HFFc6 (cell line): Measurements from ENCODE around the gene PTPRN2. TPM values are rescaled to one million over a fixed set of nuclear protein-coding genes. Genes with fewer than 3 reads are reported as not detected.
"Not testable (repeated sequence)": the region's sequence is repeated elsewhere in the genome, so short reads cannot be mapped to it uniquely, and the experiment has no call there.

Experiments
- DNase-seq: peaks from one replicate; pipeline ENCODE4 v3.0.0-alpha.2; 2018
- H3K27ac Mint-ChIP-seq: 2 replicates; pipeline ENCODE4 v1.8.0; 2020; ENCODE audit warnings: mild to moderate bottlenecking, mixed read lengths
- H3K27me3 Mint-ChIP-seq: 2 replicates; pipeline ENCODE4 v1.8.0; 2021; ENCODE audit warnings: mild to moderate bottlenecking, moderate library complexity, mixed read lengths; ENCODE audit not compliant: insufficient read depth
- H3K36me3 Mint-ChIP-seq: 2 replicates; pipeline ENCODE4 v1.8.0; 2021; ENCODE audit warnings: low read depth, mixed read lengths
- H3K4me1 Mint-ChIP-seq: 2 replicates; pipeline ENCODE4 v1.8.0; 2020; ENCODE audit warnings: low read depth, mixed read lengths
- H3K4me3 Mint-ChIP-seq: 2 replicates; pipeline ENCODE4 v1.8.0; 2020; ENCODE audit warnings: mild to moderate bottlenecking, moderate library complexity, mixed read lengths
- H3K9me3 Mint-ChIP-seq: 2 replicates; pipeline ENCODE4 v1.8.0; 2020; ENCODE audit warnings: mild to moderate bottlenecking, mixed read lengths
- total RNA-seq, 6 experiments: library from RNA; stranded (reverse); fragmentation: NEBNext Ultra II Directional; extraction: Animal tissue kit (Norgen Biotek cat#: 25700); gene quantifications; 2 replicates in 1 of 6; 3 replicates in 5 of 6; pipeline ENCODE4 v1.2.3, GENCODE V29; 2021
- TF ChIP-seq, protein P1 (sequence below): fragments of 200-600 bp; sonication (generic); IDR thresholded peaks from 2 replicates; pipeline ENCODE4 v1.5.0; 2021; ENCODE audit warnings: antibody characterized with exemption, mild to moderate bottlenecking

The PTPRN2 gene
- total RNA-seq, 6 experiments from 2014 or later: 0.05 to 0.27 (median 0.23) TPM

DNA sequence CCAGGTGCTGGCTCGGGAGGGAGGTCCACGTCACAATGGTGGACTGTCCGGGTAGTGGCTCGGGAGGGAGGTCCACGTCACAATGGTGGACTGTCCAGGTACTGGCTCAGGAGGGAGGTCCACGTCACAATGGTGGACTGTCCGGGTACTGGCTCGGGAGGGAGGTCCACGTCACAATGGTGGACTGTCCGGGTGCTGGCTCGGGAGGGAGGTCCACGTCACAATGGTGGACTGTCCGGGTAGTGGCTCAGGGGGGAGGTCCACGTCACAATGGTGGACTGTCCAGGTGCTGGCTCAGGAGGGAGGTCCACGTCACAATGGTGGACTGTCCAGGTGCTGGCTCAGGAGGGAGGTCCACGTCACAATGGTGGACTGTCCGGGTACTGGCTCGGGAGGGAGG lies 65.8 kb downstream of the PTPRN2 start:
- H3K4me3 Mint-ChIP-seq, H3K27ac Mint-ChIP-seq, H3K4me1 Mint-ChIP-seq, DNase-seq, H3K36me3 Mint-ChIP-seq, H3K27me3 Mint-ChIP-seq: not testable (repeated sequence)
- peaks cover 33% of the 10 kb centered on the region for H3K9me3 Mint-ChIP-seq

DNA sequence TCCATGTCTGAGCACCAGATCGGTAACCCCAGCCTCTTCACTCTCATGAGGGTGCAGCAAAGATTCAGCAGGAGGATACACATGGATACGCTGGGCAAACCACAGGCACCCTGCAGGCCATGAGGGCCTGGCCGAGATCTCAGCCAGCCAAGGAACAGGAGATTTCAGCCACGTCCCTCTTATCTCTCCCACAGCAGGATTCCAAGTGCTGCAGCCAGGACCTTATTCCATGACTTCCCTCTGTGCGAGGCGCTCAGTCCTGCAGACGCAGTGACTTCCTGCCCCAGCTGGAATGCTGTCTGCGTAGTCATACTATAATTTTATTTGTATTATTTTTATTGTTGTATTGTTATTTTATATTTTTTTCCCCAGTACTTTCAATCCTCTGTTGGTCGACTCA lies 66.8 kb downstream of the PTPRN2 start:
- TF ChIP-seq, protein P1, sequence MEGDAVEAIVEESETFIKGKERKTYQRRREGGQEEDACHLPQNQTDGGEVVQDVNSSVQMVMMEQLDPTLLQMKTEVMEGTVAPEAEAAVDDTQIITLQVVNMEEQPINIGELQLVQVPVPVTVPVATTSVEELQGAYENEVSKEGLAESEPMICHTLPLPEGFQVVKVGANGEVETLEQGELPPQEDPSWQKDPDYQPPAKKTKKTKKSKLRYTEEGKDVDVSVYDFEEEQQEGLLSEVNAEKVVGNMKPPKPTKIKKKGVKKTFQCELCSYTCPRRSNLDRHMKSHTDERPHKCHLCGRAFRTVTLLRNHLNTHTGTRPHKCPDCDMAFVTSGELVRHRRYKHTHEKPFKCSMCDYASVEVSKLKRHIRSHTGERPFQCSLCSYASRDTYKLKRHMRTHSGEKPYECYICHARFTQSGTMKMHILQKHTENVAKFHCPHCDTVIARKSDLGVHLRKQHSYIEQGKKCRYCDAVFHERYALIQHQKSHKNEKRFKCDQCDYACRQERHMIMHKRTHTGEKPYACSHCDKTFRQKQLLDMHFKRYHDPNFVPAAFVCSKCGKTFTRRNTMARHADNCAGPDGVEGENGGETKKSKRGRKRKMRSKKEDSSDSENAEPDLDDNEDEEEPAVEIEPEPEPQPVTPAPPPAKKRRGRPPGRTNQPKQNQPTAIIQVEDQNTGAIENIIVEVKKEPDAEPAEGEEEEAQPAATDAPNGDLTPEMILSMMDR: no peak
- Mint-ChIP-seq H3K4me1 (no peaks in the 10 kb centered on the region), H3K27ac (no peak overlapping the region), H3K4me3 (no peak overlapping the region), H3K36me3 (peaks cover 7% of the 10 kb centered on the region), H3K27me3 (peaks cover 2% of the 10 kb centered on the region; the same call in 1 of the 2 replicates), H3K9me3 (peaks cover 28% of the 10 kb centered on the region)
- DNase-seq: no peak

DNA sequence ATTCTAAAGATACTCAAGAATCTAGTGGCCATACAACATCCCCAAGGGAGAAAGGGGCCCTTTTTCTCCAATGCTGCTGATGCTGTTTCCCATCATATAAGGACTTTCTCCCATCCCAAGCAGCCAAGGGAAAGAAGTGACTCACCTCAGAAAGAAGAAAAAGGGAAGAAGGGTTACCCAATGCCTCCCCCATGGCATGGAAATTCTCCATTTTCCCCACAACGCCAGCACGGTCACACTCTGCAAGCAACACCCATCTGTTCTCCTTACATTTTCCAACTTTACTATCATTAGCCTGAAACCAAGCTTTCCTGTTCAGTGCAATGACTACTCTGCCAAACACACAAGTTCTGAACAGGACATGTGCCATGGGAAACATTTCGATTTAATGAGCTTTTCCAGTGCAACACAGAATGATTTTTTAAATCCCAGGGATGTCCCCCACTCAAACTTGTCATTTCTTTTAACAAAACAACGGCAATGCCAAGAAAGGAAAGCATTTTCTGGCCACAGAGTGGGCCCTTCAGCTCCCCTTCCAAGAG lies 67.9 kb downstream of the PTPRN2 start:
- H3K4me1 Mint-ChIP-seq: no peaks in the 10 kb centered on the region
- no peak for DNase-seq
- H3K9me3 Mint-ChIP-seq: peaks cover 34% of the 10 kb centered on the region
- no peak overlapping the region for H3K4me3 Mint-ChIP-seq
- no peak overlapping the region for H3K27ac Mint-ChIP-seq
- TF ChIP-seq, protein P1: no peak
- peaks cover 7% of the 10 kb centered on the region for H3K36me3 Mint-ChIP-seq
- no peaks in the 10 kb centered on the region; the same call in 1 of the 2 replicates for H3K27me3 Mint-ChIP-seq

DNA sequence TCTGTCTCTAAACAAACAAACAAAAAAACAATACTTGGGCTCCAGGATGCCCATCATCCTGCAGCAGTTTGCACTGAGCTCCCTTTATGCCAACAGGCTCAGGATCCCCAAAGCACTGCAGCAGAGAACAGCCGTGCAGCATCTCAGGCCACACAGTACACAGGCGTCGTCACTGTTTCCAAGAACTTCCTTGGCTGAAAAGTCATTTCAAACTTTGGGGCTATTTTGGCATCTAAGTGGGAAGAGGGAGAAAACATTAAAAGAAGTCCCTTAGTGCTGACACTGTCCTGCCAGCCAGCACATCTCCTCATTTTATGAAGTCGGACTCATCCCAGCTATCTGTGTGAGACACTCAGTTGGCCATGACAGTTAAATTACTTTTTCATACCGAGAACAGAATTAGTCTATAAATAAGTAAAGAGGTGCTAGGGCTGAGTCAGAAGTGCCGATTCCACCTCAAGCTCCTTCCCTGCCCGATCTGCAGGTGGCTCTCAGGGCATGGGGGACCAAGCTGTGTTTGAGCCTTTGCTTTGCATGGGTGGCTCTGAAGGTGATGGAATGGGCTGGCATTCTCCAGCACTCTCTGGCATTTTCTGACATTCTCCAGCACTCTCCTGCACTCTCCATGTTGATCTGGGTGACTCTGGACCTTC lies 68.5 kb downstream of the PTPRN2 start:
- no peak overlapping the region for H3K4me3 Mint-ChIP-seq
- H3K36me3 Mint-ChIP-seq: peaks cover 7% of the 10 kb centered on the region
- H3K9me3 Mint-ChIP-seq: peaks cover 30% of the 10 kb centered on the region
- no peaks in the 10 kb centered on the region for H3K4me1 Mint-ChIP-seq
- H3K27me3 Mint-ChIP-seq: peaks cover under 1% of the 10 kb centered on the region; the same call in 1 of the 2 replicates
- no peak overlapping the region for H3K27ac Mint-ChIP-seq
- TF ChIP-seq, protein P1: no peak
- DNase-seq: no peak

DNA sequence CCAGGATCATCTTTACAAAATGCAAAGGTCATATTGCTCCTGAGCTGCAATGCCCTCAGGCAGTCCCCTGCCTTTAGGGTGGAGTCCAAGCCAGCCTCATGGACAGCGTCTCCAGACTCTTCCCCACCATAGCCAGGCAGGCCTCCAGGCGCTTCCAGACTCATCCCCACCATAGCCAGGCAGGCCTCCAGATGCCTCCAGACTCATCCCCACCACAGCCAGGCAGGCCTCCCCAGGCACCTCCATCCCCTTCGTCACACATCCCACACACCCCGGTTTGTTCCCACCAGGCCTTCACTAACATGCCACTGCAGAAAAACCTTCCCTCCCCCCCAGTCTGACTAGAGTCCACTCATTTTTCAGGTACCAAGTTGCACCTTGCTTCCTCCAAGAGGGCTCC lies 70.1 kb downstream of the PTPRN2 start:
- Mint-ChIP-seq H3K4me1 (no peaks in the 10 kb centered on the region), H3K9me3 (peaks cover 25% of the 10 kb centered on the region), H3K27ac (no peak overlapping the region), H3K27me3 (peaks cover 2% of the 10 kb centered on the region), H3K36me3 (peaks cover 2% of the 10 kb centered on the region), H3K4me3 (no peak overlapping the region)
- TF ChIP-seq, protein P1: no peak
- no peak for DNase-seq

DNA sequence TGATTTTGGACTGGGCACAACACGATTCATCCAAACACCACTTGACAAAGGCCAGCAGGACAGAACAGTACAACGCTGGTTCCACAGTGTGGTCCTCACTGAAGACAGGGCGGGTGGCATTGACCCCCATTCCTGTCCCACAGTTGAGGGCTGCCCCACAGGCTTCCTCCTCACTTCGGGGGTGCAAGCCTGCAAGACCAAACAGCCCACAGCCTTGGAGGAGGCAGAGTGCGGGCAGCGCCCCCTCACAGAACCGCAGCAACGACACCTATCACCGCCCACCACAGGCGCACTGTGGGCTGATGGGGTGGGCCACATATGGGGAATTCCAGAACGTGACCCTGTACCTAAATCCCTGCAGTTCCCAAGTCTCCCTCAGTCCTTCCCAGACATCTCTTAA lies 70.6 kb downstream of the PTPRN2 start:
- Mint-ChIP-seq H3K27ac (no peak overlapping the region), H3K4me3 (no peak overlapping the region), H3K27me3 (peaks cover 2% of the 10 kb centered on the region), H3K36me3 (no peaks in the 10 kb centered on the region), H3K4me1 (no peaks in the 10 kb centered on the region), H3K9me3 (peaks cover 21% of the 10 kb centered on the region)
- DNase-seq: no peak
- TF ChIP-seq, protein P1: no peak
